Inflammatory macrophage (primary cell): Measurements from ENCODE around the gene CYP2E1.
"Not testable (repeated sequence)": the region's sequence is repeated elsewhere in the genome, so short reads cannot be mapped to it uniquely, and the experiment has no call there.

Experiments used
- DNase-seq, 2 donors: peaks; one replicate each; pipeline ENCODE4 v3.0.0-alpha.2; 2020 to 2022
- total RNA-seq, 18 experiments: gene quantifications; one replicate each; lab custom pipeline; 2026; ENCODE audit warnings: mixed read lengths in 6 of 18, inconsistent platforms in 2 of 18; lab: John Stamatoyannopoulos, UW

CYP2E1 gene
- total RNA-seq: 0 to 0.34 (median 0.05) reads per million in 18 experiments

GRCh38 chr10:133526957-133527588 lies at the start of gene CYP2E1:
Gene CYP2E1 (plus strand): TSS chr10:133527363. CDS start chr10:133527396, 33 bp downstream.
- DNase-seq: no peak

- DNase-seq: no peak
Observed at GRCh38 chr10:133481086-133481643, 46.0 kb upstream of the CYP2E1 start.

- no peak for DNase-seq
Observed at GRCh38 chr10:133481657-133482056, 45.5 kb upstream of the CYP2E1 start.

- DNase-seq: no peak
Observed at GRCh38 chr10:133484818-133485217, 42.3 kb upstream of the CYP2E1 start.

GRCh38 chr10:133487085-133487484 lies 40.1 kb upstream of the CYP2E1 start:
- no peak for DNase-seq

GRCh38 chr10:133488354-133488753 lies 38.8 kb upstream of the CYP2E1 start:
- no peak for DNase-seq

GRCh38 chr10:133489816-133490588 lies 37.2 kb upstream of the CYP2E1 start:
- no peak for DNase-seq

GRCh38 chr10:133493562-133493961 lies 33.6 kb upstream of the CYP2E1 start:
- DNase-seq: not testable (repeated sequence)

GRCh38 chr10:133497363-133497762 lies 29.8 kb upstream of the CYP2E1 start:
- DNase-seq: not testable (repeated sequence)

- not testable (repeated sequence) for DNase-seq
Observed at GRCh38 chr10:133499176-133499575, 28.0 kb upstream of the CYP2E1 start.

GRCh38 chr10:133500897-133501296 lies 26.3 kb upstream of the CYP2E1 start:
- not testable (repeated sequence) for DNase-seq

- no peak for DNase-seq
Observed at GRCh38 chr10:133509700-133510099, 17.5 kb upstream of the CYP2E1 start.

GRCh38 chr10:133511408-133511807 lies 15.8 kb upstream of the CYP2E1 start:
- DNase-seq: no peak

GRCh38 chr10:133511907-133512528 lies 15.1 kb upstream of the CYP2E1 start:
- no peak for DNase-seq

- DNase-seq: no peak
Observed at GRCh38 chr10:133515471-133515870, 11.7 kb upstream of the CYP2E1 start.

GRCh38 chr10:133516057-133516456 lies 11.1 kb upstream of the CYP2E1 start:
- DNase-seq: no peak

- not testable (repeated sequence) for DNase-seq
Observed at GRCh38 chr10:133518517-133518916, 8.6 kb upstream of the CYP2E1 start.

GRCh38 chr10:133520193-133520738 lies 6.9 kb upstream of the CYP2E1 start:
- DNase-seq: peak; percentile 73 to 74

GRCh38 chr10:133523631-133524203 lies 3.4 kb upstream of the CYP2E1 start:
- no peak for DNase-seq

- no peak for DNase-seq
Observed at GRCh38 chr10:133525444-133525843, 1.7 kb upstream of the CYP2E1 start.

GRCh38 chr10:133527771-133528271 lies 658 bp downstream of the CYP2E1 start:
- no peak for DNase-seq

GRCh38 chr10:133528296-133528844 lies 1.2 kb downstream of the CYP2E1 start:
- no peak for DNase-seq
